HL-60 (cell line): ENCODE data around the gene REXO1.

ENCODE experiments used
- DNase-seq, 2 experiments: peaks; one replicate each; pipeline ENCODE4 v3.0.0-alpha.2; 2010 to 2020; ENCODE audit warnings: low read depth in 1 of 2, low spot score in 1 of 2
- H3K27ac ChIP-seq: fragments of 250-450 bp; sonication (Bioruptor Pico); replicated peaks from 2 replicates; pipeline ENCODE4 v1.5.1; 2020; ENCODE audit warnings: mild to moderate bottlenecking, moderate library complexity
- H3K27me3 ChIP-seq: fragments of 250-450 bp; sonication (Bioruptor Pico); 2 replicates; pipeline ENCODE4 v1.5.1; 2021; ENCODE audit warnings: mild to moderate bottlenecking, moderate library complexity; ENCODE audit not compliant: insufficient read depth, poor library complexity, severe bottlenecking
- H3K4me3 ChIP-seq: replicated peaks from 2 replicates; pipeline ENCODE4 v1.5.1; 2011; ENCODE audit warnings: mild to moderate bottlenecking, control low read depth, low read length; ENCODE audit not compliant: insufficient read depth
- CTCF ChIP-seq: IDR thresholded peaks from one replicate; pipeline ENCODE4 v1.5.1; 2011; ENCODE audit warnings: low read length, control low read depth, inconsistent platforms; ENCODE audit not compliant: insufficient read depth
- GABPA ChIP-seq: IDR thresholded peaks from 2 replicates; pipeline ENCODE4 v1.6.1; 2012; ENCODE audit warnings: low read depth
- POLR2AphosphoS5 ChIP-seq: IDR thresholded peaks from 2 replicates; pipeline ENCODE4 v1.6.1; 2012; ENCODE audit warnings: low read depth
- REST ChIP-seq: IDR thresholded peaks from 2 replicates; pipeline ENCODE4 v1.6.1; 2012; ENCODE audit warnings: low read depth; ENCODE audit not compliant: insufficient replicate concordance
- SPI1 ChIP-seq: IDR thresholded peaks from 2 replicates; pipeline ENCODE4 v1.6.1; 2012; ENCODE audit warnings: low read depth, mild to moderate bottlenecking, borderline replicate concordance

Gene REXO1

GRCh38 chr19:1813192-1814182 is 34.8 kb downstream of the REXO1 start:
- Histone ChIP-seq H3K27me3 (no peaks in the 10 kb centered on the region), H3K4me3 (peak overlapping the region; percentile 67), H3K27ac (peak overlapping the region; percentile 79)
- TF ChIP-seq GABPA (no peak), REST (no peak), SPI1 (no peak), POLR2AphosphoS5 (no peak; the same call in 1 of the 2 replicates), CTCF (no peak)
- DNase-seq: peak in 1 of 2 experiments; percentile 25

- peak; percentile 96 to 99 for DNase-seq
- Histone ChIP-seq H3K27me3 (no peaks in the 10 kb centered on the region), H3K4me3 (peak overlapping the region; percentile 67), H3K27ac (peak overlapping the region; percentile 79)
- TF ChIP-seq REST: no peak
- peak; percentile 87 for TF ChIP-seq CTCF
- no peak for TF ChIP-seq GABPA
- peak; percentile 49 for TF ChIP-seq POLR2AphosphoS5
- TF ChIP-seq SPI1: 0 out of 2 replicates have a peak, but pooled peaks have one; percentile 6
These were observed 35.7 kb downstream of the REXO1 start for GRCh38 chr19:1812426-1813191.

- TF ChIP-seq REST: no peak
- TF ChIP-seq SPI1: no peak
- no peak for TF ChIP-seq POLR2AphosphoS5
- no peak for TF ChIP-seq CTCF
- no peak for TF ChIP-seq GABPA
- DNase-seq: no peak
These were observed 36.3 kb downstream of the REXO1 start, which contains the start of gene ATP8B3 for GRCh38 chr19:1811942-1812425. ATP8B3 (minus strand) TSS chr19:1812276; CDS start chr19:1811736, 540 bp downstream.

More at GRCh38 chr19:1811942-1812425, 36.3 kb downstream of the REXO1 start, which contains the start of gene ATP8B3:
- peak within 1 kb of the TSS; percentile 79 for H3K27ac ChIP-seq
- peak within 1 kb of the TSS; percentile 67 for H3K4me3 ChIP-seq
- H3K27me3 ChIP-seq: no peaks in the 10 kb centered on the region
